Testis (tissue), 3 donors: ENCODE measurements around the gene RAP1GAP2. TPM values are rescaled to one million over a fixed set of nuclear protein-coding genes. Genes with fewer than 3 reads are reported as not detected.

ENCODE experiments used
- DNase-seq: peaks from one replicate; pipeline ENCODE4 v3.0.0-alpha.2; 2019
- H3K27ac ChIP-seq, 2 donors: fragments of 200-600 bp; sonication (generic); one replicate each; pipeline ENCODE4 v1.5.1; 2019
- H3K27me3 ChIP-seq: fragments of 200-600 bp; sonication (generic); one replicate; pipeline ENCODE4 v1.5.1; 2019
- H3K36me3 ChIP-seq: fragments of 200-600 bp; sonication (generic); one replicate; pipeline ENCODE4 v1.5.1; 2017; ENCODE audit warnings: low read depth; ENCODE audit errors: missing control alignments
- H3K4me1 ChIP-seq: fragments of 200-600 bp; sonication (generic); one replicate; pipeline ENCODE4 v1.5.1; 2019
- H3K4me3 ChIP-seq, 2 donors: fragments of 200-600 bp; sonication (generic); one replicate each; pipeline ENCODE4 v1.5.1; 2017 to 2019
- H3K9me3 ChIP-seq: fragments of 200-600 bp; sonication (generic); one replicate; pipeline ENCODE4 v1.5.1; 2017
- CTCF ChIP-seq, 3 experiments: fragments of 450-650 bp in 2 of 3; fragments of 200-600 bp in 1 of 3; sonication (generic) in 1 of 3; IDR thresholded peaks; one replicate each; pipeline ENCODE4 v1.5.1; 2016 to 2019; ENCODE audit warnings: antibody characterized with exemption in 3 of 3, mild to moderate bottlenecking in 2 of 3, moderate library complexity in 1 of 3
- POLR2A ChIP-seq: fragments of 450-650 bp; IDR thresholded peaks from one replicate; pipeline ENCODE4 v1.6.1; 2017; ENCODE audit warnings: antibody characterized with exemption, mild to moderate bottlenecking, moderate library complexity
- WGBS, 2 donors: methylation state at CpG; one replicate each; pipeline ENCODE4 v1.1.5; 2018; 5-methylcytosine and 5-hydroxymethylcytosine counted together
- intact Hi-C: fragments of 100-400 bp; cut with DNase I; formaldehyde crosslinking; loops from one replicate; pipeline ENCODE4 v1.15.1; 2023; ENCODE audit warnings: low total_unique reads
- polyA plus RNA-seq: library from polyadenylated mRNA; stranded (reverse); fragments of 350-450 nt; fragmentation: Illumina TruSeq; extraction: RNeasy Lipid Tissue Mini Kit (QIAGEN cat#74804); gene quantifications from one replicate; pipeline ENCODE4 v1.2.3, GENCODE V29; 2014; ENCODE audit warnings: low read depth, low replicate concordance; ENCODE audit not compliant: insufficient read depth
- total RNA-seq, 2 donors: library from RNA; depleted of rRNA; stranded (reverse); fragments of >200 nt; gene quantifications; one replicate each; pipeline ENCODE4 v1.2.3, GENCODE V29; 2016

Gene RAP1GAP2
- total and polyA plus RNA-seq, 3 donors from 2014 or later: 10.4 to 21.7 (median 15.1) TPM

DNA sequence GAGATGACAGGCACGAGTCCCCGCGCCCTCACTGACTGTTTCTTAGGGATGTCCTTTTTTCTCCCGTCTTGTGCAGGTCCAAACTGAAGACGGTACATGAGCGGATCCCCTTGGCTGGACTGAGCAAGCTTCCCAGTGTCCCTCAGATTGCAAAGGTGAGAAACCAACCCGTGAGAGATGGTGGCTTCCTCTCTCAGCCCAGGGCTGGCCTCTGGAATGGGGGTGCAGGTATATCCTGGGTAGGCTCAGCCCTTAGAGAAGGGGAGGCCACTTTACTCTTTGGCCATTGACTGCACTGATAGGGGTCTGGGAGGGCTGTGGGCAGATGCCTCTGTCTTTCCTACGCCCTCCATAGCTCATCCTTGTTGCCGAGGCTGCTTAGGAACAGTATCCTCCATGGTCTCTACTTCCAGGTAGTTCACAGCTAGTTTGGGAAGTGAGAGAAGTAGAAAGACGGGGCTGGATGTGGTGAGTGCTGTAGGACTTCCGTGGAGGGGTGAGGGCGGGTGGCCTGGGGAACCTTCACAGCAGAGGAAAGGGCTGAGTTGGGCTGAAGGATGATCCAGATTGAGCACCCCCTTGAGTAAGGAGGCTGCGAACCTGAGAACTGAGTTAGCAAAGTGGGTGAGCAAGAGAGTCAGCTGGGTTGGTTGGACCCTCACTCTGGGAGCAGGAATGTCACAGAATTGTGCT, 184.1 kb downstream of the RAP1GAP2 start:
- 93 to 99% methylated on average over 9 to 13 of the region's 13 CpGs for WGBS, 2 donors
- H3K27me3 ChIP-seq: no peaks in the 10 kb centered on the region
- no peaks in the 10 kb centered on the region for H3K36me3 ChIP-seq
- H3K27ac ChIP-seq: no peak overlapping the region
- H3K9me3 ChIP-seq: no peaks in the 10 kb centered on the region
- DNase-seq: no peak
- intact Hi-C loops: no loop called here
- TF ChIP-seq CTCF (IDR thresholded peaks at IDR 0.05) (no peak), POLR2A (no peak)
- no peak overlapping the region for H3K4me3 ChIP-seq
- no peaks in the 10 kb centered on the region for H3K4me1 ChIP-seq

DNA sequence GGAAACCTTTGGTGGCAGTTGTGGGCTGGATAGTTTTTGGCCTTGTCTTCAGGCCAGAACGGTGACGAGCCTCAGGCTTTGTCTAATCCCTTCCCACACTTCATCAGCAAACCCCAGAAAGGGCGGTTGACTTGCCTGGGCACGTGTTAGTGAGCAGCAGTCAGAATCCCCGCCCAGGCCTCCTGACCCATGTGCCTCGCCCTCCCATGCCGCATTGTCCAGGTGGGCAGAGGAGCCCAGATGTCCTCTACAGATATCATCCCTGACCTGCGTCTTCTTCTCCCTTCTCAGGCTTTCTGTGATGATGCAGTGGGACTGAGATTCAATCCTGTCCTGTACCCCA, 184.6 kb downstream of the RAP1GAP2 start:
- no peaks in the 10 kb centered on the region for H3K36me3 ChIP-seq
- no peaks in the 10 kb centered on the region for H3K4me1 ChIP-seq
- no peak for TF ChIP-seq CTCF (IDR thresholded peaks at IDR 0.05)
- no peak for TF ChIP-seq POLR2A
- no peaks in the 10 kb centered on the region for H3K27me3 ChIP-seq
- no peak for DNase-seq
- no peak overlapping the region for H3K4me3 ChIP-seq
- no peak overlapping the region for H3K27ac ChIP-seq
- H3K9me3 ChIP-seq: no peaks in the 10 kb centered on the region
- whole genome bisulfite sequencing, 2 donors: 93 to 96% methylated on average over 6 to 8 of the region's 8 CpGs
- intact Hi-C loops: no loop called here

GRCh38 chr17:2981325-2981724, 185.1 kb downstream of the RAP1GAP2 start:
- no peak for DNase-seq

DNA sequence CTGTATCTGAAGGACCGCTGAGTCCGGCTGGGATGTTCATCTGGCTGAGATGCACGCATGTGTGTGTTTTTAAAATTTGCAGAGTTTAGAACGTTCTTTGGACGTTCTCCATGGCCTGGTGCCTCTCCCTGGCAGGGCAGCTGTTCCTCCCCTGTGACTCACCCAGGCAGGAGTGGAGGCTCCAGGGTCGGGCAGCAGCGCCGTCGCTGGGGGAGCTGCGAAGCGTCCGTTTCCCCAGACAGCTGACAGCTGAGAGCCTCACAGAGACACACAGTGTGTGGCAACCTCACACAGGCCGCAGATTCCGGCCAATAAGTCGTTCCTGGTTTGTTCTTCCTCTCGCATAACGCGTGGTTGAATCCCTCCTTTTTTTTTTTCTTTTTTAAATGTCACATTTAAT, 186.6 kb downstream of the RAP1GAP2 start:
- Histone ChIP-seq H3K27me3 (no peaks in the 10 kb centered on the region), H3K36me3 (no peaks in the 10 kb centered on the region), H3K9me3 (no peaks in the 10 kb centered on the region), H3K4me1 (no peaks in the 10 kb centered on the region), H3K27ac (peak overlapping the region in 1 of 2 donors; percentile 32), H3K4me3 (no peak overlapping the region)
- intact Hi-C loops: no loop called here
- DNase-seq: peak; percentile 42
- 53 to 54% methylated on average over 15 to 18 of the region's 18 CpGs for WGBS, 2 donors
- no peak for TF ChIP-seq POLR2A
- no peak for TF ChIP-seq CTCF (IDR thresholded peaks at IDR 0.05)

More at GRCh38 chr17:2981325-2981724, 185.1 kb downstream of the RAP1GAP2 start:
- 89 to 93% methylated on average over 6 of the region's 6 CpGs for WGBS, 2 donors
- Histone ChIP-seq H3K4me3 (no peak overlapping the region), H3K27ac (no peak overlapping the region), H3K9me3 (no peaks in the 10 kb centered on the region), H3K36me3 (no peaks in the 10 kb centered on the region), H3K4me1 (no peaks in the 10 kb centered on the region), H3K27me3 (no peaks in the 10 kb centered on the region)
- intact Hi-C loops: no loop called here
- TF ChIP-seq CTCF (IDR thresholded peaks at IDR 0.05): no peak
- TF ChIP-seq POLR2A: no peak

DNA sequence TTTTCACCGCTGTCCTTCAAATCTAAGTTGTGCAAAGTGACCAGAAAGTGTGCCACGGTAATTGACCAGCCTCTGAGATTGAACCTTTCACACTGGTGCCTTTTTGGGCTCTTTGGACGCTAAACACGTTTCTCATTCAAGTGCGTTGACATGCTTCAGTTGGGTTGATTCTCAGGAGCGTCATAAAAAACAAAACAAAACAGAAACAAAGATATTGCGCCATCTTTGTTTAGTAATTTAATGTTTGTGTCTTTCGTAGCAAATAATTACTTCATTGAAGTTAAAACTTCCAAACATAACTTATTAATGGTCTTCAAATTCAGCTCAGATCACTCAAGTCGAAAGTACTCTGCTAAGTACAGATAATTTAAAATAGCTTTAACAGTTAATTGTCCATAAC, 187.0 kb downstream of the RAP1GAP2 start:
- DNase-seq: no peak
- 69 to 82% methylated on average over 9 of the region's 9 CpGs for WGBS, 2 donors

More for the DNA sequence above, 187.0 kb downstream of the RAP1GAP2 start:
- intact Hi-C loops: no loop called here
- TF ChIP-seq POLR2A: no peak
- TF ChIP-seq CTCF (IDR thresholded peaks at IDR 0.05): no peak
- H3K4me1 ChIP-seq: no peaks in the 10 kb centered on the region
- H3K27ac ChIP-seq: peak overlapping the region in 1 of 2 donors; percentile 32
- H3K4me3 ChIP-seq: no peak overlapping the region
- no peaks in the 10 kb centered on the region for H3K9me3 ChIP-seq
- no peaks in the 10 kb centered on the region for H3K27me3 ChIP-seq
- no peaks in the 10 kb centered on the region for H3K36me3 ChIP-seq
